ENCODE measurements around the gene ELMO1.

DNA sequence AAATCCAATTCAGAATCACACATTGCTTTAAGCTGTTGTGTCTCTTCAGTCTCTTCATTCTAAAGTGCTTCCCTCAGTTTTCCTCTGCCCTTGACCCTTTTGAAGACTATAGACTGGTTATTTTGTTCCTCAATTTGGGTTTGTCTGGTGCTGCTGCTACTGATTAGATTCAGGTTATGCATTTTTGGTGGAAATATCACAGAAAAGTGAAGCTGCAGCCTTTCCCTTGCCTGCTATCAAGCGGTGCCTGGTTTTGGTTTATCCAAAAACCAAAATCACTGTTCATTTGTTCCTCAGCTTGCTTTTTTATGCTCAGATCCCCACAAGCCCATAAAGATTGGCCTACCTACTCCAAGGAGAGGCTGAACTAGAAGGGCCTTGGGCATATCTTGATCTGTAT is 55.2 kb downstream of the ELMO1 start:
- TF ChIP-seq SP1 (IDR thresholded peaks at IDR 0.05) (no peak), BHLHE40 (IDR thresholded peaks at IDR 0.05; ENCODE audit: borderline replicate concordance) (no peak), FOXA1 (IDR thresholded peaks at IDR 0.05) (no peak)
